Effector CD4-positive, alpha-beta T cell (primary cell): ENCODE measurements around the gene PGBD5.

Experiments used
- DNase-seq: peaks from one replicate; pipeline ENCODE4 v3.0.0-alpha.2; 2020

The PGBD5 gene

DNA sequence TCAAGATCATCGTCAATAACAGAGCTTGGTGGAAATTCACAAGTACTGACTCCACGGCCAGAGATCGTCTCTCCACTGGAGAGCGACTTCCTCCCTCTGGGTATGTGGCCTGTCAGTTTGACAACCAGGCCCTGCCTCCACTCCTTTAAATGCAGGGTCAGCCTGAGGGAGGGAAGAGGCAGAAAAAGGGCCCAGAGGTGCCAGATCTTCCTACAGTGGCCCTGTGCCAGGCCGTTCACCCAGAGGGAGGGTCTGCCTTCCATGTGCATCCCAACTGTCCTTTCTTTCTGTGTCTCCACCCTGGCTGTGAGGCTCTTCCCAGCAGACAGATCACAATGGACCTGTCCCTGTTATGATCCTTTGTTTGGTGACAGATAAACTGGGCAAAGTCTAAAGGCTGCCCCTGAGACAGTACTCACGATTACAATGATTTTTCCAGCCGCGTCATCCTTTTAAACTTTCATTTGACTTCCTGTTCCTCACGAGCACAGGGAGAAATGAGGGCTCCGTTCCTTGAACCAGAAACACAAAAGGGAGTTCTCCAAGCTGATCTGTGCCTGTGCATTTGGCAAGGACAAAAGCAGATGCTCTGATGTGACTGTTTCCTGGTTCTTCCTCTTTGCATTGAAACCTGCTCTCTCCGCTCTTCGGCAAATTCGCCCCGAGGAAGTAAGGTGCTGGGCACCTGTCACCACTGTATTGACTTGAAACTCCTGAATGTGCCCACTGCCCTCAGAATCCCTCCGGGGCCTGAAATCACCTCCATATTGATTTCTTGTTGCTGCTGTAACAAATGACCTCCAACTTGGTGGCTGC lies 126.7 kb downstream of the PGBD5 start:
- DNase-seq: no peak

DNA sequence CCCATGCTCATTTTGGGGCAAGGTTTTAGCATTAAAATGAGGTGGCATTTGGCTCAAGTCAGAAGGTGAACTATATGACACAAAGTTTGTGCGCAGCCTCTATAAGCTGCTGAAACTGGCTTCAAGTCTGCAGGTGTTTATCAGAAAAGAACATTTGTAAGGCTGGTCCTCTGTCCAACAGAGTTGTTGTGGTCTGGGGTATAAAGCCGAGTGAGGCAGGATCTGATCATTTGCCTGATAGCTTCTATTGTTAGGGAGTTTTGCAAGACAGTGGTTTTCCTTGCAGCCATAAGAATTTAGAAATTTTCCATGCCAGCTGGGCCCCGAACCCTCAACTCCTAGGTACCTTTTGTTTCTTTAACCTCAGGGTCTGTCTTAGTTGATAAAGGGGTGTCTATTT lies 130.8 kb downstream of the PGBD5 start:
- DNase-seq: no peak

DNA sequence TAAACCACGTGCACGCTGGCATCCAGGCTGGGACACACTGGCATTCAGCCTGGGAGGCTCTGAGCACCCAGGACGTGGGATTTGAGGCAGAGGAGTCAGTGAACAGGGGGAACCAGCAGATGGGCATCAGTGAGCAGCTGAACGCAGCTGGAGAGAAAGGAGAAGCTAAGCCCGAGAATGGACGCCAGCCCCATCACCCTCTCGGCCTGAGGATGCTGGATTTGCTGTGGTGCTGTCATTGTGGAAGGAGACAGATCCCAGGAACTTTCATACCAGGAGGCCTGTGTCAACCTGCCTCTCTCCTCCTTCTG lies 132.8 kb downstream of the PGBD5 start:
- DNase-seq: no peak

DNA sequence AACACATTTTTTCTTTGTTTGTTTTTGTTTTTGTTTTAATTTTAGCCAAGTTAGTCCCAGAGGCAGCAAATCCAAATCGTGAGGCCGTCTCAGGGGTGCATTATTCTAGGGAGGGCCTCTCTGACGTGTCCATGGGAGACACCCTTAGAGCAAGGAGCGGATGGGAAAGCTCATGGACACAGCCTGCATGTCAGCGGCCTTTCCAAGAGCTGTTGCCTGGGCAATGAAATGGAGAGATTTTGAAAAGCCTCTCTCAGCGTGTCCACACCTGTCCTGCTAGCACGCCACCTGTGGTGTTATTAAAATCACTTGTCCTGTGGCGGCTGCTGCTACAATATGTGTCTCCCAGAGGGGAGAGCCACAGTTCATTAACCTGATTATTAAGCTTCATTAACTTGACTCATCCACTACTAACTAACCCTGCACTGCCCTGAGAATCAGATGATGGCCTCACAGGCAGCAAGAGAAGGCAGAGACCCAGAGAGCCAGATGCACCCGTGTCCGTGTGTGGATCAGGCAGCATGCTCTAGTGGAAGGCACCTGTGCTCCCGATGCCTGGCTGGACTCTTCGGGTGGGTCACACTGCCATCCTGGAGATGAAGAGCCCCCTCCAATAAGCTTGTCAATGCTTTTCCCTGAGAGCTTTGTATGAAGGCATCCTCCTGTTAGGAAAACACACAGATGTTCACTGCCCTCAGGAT lies 133.3 kb downstream of the PGBD5 start:
- no peak for DNase-seq

DNA sequence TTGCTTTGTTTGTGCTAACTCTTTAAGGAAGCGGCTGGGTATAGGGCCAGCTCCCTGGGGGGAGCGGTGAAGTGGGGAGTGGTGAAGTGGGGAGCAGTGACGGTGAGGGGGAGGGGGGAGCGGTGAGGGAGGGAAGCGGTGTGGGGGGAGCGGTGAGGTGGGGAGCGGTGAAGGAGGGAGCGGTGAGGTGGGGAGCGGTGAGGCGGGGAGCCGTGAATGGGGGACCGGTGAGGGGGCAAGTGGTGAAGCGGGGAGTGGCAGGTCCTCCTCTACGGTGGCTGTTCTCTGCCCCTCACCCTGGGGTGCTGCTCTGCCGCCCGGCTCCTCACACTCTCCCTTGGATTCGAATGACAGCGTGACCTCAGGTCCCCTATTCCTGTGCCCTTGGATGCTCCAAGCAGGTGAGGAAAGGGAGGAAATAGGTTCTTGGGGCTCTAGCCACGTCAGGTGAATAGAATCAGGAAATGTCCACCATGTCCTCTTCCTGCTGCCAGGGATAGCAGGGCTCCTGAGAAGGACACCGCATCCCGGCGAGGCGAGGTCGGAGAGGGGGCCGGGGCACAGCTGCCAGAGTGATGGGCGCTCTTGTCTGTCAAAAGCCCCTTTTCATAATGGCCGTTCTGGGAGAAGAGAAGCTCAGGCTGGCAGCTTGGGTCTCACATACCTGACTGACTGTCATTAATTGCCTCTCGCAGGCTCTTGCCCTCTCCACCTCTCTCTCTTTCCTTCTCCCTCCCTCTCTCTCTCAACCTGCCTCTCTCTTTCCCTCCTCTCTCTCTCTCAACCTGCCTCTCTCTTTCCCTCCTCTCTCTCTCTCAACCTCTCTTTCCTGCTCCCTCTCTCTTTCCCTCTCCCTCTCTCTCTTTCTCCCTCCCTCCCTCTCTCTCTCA lies 134.2 kb downstream of the PGBD5 start:
- no peak for DNase-seq

DNA sequence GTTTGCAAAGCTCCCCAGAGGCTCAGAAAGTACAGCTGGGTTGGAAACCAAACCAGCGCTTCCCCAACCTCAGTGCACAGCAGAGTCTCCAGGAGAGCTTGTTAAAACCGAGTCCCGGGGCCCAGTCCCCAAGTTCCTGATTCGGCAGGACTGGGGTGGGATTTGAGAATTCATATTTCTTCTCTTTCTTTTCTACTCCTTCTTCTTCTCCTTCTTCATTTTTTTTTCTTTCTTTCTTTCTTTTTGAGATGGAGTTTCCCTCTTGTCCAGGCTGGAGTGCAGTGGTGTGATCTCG lies 136.8 kb downstream of the PGBD5 start:
- no peak for DNase-seq

DNA sequence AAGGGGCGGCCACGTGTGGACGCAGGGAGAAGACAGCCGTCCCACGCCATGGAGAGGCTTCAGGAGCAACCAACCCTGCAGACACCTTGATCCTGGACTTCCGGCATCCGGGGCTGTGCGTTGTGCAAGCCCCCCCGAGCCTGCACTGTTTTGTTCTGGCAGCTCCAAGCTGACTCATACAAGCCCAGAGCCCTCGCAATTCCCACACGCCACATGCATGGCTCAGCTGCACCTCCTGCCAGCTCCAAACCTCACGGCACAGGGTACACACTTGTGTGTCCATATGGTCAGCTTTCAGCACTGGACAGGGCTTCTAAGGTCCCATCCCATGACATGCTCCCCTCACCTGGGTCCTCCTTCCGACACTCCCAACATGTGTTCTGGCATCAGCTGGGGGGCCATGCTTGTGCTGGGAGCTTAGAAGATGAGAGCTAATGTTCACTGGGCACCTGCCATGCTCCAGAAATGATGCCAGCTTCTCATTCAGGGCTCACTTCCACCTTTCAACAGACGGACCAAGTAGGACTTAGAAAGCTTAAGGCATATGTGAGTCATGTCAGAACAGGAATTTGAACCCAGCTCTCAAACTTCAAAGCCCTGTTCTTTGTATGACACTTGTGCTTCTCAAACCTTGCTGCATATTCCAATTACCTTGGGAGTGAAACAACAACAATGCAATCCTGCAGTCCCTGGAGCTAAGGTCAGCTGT lies 137.3 kb downstream of the PGBD5 start:
- DNase-seq: no peak

DNA sequence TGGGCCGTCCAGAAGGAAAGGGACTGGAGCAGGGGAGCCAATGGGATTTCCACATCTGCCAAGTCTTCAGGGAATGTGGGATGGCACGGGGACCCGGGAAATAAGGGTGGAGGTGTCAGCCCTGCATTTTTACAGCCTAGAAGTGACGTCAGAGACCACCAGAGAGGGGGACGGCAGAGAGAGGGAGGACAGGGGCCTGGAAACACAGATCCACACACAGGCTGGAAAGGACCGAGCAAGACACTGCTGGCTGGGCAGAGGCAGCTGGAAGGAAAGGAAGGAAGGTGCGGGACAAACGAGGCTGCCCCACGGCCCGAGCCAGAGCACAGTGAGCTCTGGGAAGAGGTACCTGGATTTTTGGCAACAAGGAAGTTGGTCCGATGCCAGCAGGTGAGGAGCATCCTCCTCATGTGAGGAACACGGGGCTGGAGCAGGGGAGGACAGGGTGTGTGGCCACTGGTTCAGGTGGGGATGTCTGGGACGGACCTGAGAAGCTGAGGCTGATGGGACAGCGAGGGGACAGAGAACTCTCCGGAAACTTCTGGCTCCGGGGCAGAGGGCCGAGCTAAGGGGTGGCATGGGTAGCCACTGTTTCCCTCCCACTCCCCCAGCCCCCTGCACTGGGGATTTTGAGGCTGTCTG lies 138.3 kb downstream of the PGBD5 start:
- DNase-seq: no peak

DNA sequence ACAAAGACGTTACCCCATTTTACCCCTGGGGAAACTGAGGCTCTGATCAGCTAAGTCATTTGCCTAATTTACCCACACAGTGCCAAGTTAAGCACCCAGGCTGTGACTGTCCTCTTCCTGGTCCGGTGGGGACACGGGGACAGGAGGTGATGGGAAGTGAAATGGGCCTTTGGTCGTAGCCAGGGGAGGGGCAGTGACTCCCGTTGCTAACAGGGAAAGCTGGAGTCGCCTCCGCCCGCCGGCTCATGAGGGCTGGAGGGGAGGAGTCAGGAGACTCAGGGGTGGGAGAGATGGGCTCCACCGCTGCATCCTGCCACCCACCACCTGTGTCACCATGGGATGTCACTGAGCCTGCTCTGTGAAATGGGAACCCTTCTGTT lies 139.3 kb downstream of the PGBD5 start:
- DNase-seq: no peak

DNA sequence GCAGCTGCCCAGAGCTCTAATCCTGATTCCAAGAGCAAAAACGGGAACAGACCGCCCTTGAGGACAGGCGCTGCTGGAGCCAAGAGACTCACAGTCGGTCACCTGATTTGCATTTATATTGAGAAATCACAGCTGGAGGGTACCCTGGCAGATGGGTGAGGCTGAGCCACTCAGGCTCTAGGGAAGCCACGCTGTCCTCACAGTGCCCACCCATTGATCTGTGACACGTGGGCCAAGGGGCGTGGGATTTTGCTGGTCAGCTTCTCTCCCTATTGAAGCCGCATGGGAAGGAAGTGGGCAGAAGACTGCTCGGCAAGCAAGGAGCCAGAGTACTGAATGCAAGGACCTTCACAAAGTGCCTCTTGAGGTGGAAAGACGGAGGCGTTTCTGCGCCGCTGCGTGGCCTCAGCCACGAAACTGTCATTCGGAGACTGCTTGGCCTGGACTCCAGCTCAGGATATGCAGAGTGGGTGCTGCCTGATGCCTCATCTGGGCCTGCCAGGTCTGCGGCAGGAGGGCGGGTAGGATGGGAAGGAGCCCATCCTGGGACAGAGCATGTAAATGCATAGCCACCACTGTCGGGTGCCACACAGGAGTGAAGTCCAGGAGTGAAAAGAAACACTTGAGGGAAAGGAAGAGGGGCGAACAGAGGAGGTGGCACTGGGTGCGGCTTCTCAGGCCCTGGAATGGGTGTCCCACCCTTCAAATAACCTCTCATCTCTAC lies 139.8 kb downstream of the PGBD5 start:
- no peak for DNase-seq

DNA sequence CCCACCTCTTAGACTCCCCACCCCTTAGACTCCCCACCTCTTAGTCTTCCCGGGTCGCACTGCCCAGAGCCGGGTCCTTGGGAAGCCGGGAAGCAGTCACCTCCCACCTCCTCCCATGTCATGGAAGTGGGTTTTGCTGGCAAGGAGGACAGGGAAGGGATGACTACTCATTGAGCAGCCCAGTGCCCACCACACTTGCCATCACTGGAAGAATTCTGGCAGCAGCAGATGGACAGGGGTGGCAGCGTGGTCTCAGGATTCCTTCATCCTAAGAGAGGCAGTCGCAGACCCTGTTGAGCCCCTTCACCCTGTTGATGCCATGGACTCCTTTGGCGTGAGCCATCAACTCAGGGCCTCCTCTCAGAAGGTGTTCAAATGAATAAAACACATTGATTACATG lies 140.8 kb downstream of the PGBD5 start:
- no peak for DNase-seq

DNA sequence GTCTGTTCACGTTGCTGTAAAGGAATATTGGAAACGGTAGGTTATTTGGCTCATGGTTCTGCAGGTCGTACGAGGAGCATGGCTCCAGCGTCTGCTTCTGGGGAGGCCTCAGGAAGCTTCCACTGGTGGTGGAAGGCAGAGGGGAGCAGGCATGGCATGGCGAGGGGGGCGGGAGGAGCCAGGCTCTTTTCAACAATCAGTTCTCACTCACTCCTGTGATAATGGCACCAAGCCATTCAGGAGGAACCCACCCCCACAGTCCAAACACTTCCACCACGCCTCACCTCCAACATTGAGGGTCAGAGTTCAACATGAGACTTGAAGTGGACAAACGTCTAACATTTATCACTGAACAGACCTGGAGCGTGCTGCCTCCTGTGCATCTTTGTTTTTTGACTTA lies 141.2 kb downstream of the PGBD5 start:
- DNase-seq: no peak

DNA sequence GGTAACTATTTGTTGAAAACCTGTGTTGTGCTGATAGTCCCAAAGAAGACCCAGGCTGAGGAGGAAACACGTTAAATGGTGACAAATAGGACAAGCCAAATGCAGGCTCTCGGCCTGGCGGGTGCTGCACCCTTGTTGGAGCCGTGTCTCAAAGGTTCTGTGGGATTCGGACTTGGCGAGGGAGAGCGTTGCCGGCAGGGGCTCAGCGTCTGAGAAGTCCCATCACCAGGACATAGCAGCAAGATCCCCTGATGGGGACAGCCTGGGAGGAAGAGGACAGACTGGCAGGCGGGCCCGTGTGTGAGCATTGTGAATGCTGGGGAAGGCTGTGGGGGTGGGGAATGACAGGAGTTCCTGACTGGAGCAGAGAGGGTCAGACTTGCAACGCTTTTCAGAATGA lies 142.5 kb downstream of the PGBD5 start:
- no peak for DNase-seq

DNA sequence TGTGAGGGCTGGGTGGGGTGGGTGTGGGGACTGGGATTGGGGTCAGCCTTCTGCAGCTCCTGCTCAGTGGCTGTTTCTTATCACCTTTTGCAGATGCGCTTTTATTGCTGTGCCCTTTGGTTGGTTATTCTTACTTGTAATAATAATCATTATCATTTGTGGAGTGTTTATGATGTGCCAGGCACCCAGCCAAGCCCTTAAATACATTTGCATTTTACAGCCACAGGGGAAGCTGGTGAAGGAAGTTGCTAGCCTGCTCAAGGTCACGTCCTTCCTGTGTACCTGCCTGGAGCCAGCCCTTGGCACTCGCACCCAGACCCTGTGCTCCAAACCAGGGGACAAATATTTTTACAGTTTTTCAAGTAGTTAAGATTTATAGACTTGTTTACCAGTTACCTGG lies 144.0 kb downstream of the PGBD5 start:
- no peak for DNase-seq

DNA sequence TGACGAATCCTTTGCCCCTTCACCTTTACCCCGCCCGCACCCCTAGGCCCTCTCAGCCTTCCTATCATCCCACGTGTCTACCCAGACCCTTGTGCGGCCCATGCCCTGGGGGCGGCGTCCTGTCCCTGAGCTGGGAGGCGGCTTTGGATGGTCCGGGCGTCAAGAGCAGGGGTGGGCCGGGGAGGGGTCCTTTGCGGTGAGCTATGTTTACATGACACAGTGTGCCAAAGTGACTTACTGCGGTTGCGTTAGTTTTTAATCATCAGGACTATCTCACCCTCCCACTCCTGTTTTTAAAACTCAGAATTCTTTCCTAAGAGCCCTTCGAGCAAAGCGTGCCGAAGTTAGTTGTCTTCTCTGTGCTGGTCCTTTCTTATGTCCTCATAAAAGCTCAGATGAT lies 144.6 kb downstream of the PGBD5 start:
- DNase-seq: no peak

DNA sequence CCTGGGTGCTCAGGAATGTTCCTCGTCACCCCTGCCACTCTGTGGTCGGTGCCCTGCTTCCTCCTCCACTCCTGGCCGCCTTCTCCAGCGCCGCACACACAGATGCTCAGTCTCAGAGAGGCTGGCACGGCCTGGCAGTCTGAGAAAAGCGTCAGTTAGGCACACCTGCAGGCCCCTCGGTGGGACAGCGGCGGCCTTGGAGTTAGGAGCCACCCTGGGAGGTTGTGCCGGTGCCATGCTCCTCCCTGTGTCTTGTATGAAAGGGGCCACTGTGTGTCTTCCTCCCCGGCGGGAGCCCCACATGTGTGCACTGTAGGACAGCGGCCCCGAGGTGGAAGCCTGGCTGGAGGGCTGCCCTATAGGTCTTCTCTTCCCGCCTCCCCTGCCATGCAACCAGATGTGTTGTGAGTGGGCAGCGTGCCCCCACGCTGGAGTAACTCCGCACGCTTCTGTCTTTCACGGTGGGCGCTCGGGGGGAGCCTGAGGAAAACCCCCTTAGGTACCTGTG lies 145.2 kb downstream of the PGBD5 start:
- DNase-seq: no peak

DNA sequence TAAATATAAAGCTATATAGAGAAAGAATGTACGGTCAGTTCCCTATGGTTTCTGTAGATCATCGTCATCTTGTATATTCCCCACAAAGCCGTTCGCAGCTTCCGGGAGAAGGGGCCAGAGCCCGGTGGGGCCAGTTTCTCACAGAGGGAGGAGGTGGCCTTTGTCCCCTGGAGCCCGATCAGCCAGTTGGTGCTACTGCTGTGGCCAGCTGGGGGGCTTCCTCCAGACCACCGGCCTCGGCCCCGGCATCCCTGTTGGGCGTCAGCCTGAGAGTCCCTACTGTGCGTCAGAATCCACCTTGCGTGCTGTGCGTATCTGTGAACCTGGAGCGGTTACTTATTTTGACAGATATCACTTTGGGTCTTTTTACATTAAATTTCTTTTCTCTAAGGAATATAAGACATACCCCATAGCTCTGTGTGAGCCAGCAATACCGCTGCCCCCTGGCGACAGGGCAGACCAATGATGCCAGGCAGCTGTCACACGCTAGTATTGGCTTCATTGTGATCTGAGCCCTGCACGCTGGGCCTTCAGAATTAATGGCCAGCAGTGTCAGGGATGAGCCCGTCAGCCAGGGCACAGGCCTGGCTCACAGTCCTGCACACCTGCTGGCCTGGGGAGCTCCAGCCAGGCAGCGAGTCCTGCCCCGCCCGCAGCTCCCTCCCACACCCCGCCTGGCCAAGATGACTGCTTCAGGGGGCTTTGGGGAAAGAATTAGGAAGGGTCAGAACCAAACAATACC lies 145.9 kb downstream of the PGBD5 start:
- no peak for DNase-seq

DNA sequence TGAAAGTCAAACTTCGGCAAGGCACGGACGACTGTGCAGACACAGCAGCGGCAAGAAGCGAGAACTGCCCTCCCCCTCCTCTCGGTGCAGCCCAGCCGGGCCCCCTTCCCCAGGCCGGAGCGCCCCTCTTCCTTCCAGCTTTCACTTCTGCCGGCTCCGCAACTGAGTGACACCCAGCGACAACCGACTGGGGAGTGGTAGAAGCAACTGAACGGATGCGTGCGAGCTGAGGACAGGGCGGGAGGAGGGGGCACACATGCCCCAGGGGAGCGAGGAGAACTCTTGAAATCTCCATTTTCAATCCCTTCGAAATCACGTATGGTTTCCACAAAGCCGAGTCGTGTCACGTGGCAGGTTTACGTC lies 146.6 kb downstream of the PGBD5 start:
- no peak for DNase-seq

DNA sequence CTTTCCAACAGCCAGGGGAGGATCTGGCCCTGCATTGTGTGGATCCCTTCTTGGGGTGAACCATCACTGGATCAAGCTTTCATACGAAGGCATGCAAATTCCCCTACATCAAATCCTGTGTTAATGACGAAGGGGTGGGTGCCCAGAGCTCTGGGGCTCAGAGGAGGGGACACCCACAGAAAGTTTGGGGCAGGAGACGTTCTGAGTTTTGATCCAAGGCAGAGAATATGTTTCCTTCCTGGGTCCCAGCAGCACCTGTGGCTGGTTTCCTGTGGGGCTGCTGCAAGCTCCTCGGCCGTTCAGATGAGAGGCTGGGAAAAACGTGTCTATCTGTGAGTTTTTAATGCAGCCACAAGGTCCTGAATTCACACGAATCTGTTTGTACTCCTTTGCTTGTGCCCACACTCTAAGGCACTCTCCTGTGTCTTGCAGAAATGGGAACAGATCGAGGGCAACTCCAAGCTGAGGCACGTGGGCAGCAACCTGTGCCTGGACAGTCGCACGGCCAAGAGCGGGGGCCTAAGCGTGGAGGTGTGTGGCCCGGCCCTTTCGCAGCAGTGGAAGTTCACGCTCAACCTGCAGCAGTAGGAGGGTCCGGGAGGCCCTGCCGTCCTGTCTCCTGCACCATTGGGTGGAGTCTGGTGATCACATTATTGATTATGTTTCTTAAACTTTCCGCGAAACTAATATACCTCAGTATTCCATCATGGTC lies 147.1 kb downstream of the PGBD5 start:
- no peak for DNase-seq

DNA sequence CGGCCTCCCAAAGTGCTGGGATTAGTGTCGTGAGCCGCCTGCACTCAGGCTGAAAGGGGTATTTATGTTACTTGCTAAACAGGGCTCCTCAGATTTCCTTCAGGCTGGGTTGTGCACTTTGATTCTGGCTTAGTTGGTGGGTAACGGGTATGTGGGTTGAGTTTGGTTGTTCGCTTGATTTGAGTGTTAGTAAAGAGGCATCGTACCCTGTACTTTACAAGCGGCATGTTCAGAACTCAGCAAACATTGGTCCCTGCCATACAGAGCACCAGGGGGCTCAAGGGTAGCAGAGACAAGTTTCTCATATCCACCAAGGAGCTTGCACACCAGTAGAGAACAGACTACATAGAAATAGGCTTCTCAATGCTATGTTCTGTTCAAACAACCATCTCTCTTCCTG lies 147.8 kb downstream of the PGBD5 start:
- DNase-seq: no peak
